GM21528 (cell line): ENCODE results near the gene ADAMTS17.

Source experiments
- ATAC-seq: cut with Tn5 transposase; IDR thresholded peaks from one replicate; pipeline ENCODE4 v1.9.1; 2021; ENCODE audit warnings: mild to moderate bottlenecking, moderate library complexity; ENCODE audit not compliant: unreplicated experiment, low FRiP score

ADAMTS17 gene

DNA sequence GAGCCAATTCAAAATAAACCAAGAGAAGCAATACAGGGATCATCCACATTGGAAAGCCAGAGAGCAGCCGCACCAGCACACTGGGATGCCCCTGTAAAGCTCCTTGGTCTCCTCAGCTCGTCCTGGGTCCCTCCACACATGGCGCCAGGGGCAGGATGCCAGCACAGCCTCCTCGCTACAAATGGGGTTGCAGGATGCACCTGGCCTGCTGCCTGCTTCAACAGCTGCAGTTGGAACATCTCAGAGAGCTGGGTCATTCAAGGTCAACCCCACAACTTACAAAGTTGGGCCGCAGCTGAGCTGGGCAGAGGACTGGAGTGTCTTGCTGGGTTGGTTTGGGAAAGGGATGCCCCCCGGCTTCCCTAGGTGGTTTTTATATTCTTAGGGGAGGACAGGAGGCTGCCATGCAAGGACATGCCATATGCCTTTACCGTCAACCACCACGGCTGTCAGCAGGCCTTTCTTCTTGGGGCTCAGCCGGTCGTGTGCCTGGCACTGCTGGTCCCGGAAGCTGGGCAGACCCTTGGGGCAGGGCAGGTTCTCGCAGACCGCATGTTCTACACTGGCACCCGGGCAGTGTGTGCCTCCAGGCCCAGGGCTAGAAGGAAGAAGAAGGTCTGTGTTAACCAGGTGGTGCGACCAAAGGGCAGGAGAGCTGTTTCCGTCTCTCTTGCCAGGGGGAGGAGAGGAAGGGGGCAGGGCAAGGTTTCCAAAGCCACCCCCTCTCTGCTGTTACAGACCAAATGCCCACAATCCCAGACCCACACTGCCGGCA lies 225.2 kb downstream of the ADAMTS17 start:
- ATAC-seq, result no peak

- ATAC-seq, result no peak
Measured at GRCh38 chr15:100115711-100116090, 226.1 kb downstream of the ADAMTS17 start.

DNA sequence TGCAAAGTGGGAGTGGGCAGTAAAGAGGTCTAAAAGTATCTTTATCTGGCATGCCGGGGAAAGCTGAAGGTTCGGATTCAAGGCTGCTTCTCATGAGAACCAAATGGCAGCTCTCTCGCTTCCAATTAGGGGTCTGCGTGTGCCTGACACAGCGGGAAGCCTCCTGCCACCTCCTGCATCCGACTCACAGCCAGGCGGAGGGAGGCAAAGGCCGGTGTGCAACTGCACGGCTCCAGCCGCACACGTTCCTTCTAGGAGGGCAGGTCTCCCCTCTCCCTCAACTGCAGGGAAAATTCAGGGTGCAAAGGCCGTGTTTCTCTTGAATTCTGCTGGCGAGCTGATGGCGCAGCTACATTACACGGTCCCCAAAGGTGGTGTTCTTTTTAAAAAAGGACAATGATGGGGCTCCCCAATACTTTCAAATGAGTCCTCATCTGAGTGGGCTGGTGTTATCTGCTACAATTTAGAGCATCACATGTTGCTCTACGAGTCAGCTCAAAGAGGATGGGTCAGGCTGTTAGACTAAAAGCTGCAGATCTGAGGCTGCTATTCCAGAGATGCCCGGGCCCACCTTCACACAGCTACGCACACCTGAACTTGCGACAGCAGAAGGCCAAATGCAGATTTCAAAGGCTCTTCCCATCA lies 226.6 kb downstream of the ADAMTS17 start:
- no peak for ATAC-seq

GRCh38 chr15:100114571-100114970 lies 227.2 kb downstream of the ADAMTS17 start:
- no peak for ATAC-seq

DNA sequence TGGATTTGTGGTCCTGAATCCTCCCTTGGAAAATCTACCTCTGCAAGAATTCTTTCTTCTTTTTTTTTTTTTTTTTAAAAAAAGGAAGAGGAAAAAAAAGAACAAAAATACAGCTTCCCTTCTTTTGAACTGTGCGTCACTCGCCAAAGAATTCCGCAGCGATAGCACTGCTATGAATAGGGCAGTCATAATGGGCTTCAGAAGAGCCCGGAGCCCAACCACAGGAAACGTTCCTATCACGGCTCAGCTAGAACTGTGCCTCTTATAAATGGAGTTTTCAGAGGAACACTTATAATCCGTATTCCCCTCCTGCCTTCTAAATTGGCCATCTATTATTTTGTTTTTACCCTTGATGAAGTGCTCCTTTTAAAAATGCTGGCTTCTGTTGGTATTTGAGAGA lies 227.7 kb downstream of the ADAMTS17 start:
- ATAC-seq, result no peak

DNA sequence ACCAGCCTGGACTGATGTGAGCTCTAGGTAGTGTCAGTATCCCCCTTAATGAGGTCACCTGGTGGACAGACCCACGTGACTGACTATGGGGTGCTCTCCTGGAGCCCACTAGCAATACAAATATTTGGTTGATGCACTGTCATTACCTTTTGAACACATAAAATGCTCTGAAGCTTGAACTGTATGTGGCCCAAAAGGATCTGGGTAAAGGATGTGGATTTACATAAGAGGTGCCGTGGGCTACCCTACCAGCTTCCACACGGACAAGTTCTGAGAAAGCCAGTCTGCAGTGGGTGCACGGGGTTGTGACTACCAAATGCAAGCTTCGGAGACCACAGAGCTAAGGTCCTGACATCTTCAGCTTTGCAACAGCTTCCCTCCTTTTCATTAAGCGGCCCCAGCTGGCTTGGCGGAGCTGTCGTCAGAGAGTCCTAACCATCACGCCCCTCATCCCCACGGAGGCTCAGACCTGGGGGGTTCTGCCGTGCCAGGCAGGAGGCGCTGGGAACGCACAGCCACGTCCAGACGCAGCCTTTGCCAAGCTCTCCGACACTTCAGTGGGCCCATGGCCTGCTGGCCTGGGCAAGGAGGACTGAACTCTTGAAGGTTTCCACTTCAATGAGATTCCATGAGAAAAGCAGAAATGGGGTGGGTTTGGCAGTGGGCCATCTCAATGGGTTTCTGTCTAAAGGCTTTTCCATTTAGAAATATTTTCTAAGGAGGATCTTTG lies 228.3 kb downstream of the ADAMTS17 start:
- ATAC-seq, result no peak

GRCh38 chr15:100112636-100113305 lies 229.0 kb downstream of the ADAMTS17 start:
- ATAC-seq, result no peak

DNA sequence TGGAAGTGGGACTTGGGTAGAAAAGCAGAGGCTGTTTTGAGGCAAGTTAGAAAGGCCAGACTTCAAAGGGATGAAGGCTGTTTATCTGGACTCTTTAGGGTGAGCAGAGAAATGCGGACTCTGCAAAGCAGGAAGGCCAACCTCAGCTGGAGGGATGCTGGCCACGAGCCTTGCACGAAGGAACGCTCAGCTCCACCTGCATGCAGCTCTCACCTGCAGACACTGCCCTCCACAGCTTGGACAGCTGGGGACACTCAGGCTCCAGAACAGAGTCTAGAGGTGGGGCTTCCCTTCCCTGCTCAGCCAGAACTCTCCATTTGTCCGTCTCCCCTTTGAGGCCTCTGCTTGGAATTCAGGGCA lies 229.7 kb downstream of the ADAMTS17 start:
- ATAC-seq, result no peak

GRCh38 chr15:100111125-100112060 lies 230.4 kb downstream of the ADAMTS17 start:
- ATAC-seq, result no peak

- ATAC-seq, result no peak
Measured at GRCh38 chr15:100109486-100110035, 232.2 kb downstream of the ADAMTS17 start.

DNA sequence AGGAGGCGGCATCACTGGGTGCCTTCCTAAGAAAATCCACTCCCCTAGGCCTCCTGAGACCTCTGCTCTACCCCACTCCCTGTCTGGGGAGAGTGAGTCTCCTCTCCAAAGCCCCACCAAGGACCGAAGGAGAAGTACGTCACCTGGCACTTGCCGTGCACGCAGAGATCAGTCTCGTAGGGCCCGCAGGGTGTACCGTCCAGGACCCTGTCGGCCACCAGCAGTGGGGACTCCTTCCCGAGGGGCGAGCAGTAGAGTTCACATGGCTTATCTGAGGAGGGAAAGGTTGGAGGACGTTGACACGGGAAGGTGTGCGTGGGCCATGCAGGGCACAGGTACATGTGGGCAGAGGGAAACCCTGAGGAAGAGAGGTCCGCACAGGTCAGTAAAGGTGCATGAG lies 232.9 kb downstream of the ADAMTS17 start:
- no peak for ATAC-seq

DNA sequence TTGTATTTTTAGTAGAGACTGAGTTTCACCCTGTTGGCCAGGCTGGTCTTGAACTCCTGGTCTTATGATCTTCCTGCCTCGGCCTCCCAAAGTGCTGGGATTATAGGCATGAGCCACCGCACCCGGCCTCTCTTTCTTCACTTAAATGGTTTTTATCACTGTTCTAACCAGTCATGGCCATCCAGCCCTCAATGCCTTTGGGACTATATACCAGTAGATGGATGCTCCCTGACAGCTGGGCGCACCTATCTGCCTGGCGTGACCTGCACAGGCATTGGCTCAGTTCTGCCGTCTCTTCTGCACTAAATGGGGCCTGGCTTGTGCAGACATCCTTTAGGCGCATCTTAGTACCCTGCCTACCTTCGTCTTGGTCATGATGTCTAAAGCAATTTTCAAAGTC lies 233.4 kb downstream of the ADAMTS17 start:
- no peak for ATAC-seq

DNA sequence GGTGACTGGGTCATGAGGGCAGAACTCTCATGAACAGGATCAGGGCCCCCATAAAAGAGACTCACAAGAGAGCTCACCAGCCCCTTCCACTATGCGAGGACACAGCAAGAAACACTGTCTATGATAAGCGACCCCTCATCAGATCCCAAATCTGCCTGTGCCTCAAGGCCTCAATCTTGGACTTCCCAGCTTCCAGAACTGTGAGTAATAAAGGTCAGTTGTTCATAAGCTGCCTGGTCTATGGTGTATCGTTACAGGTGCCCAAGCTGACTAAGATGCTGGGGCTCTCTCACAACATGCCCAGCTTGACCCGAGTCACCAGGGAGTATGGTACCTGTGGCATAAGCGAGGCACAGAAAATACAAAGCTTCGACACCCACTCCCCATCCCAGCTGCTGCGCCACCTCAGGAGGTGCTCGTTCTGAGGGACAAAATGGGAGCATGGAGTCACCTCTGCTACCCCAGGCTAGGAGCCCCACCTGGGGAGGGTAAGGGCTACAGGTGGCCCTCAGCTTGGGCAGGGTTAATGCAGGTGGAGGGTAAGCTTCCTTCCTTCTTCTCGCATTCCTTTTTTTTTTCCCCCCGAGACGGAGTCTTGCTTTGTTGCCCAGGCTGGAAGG lies 234.1 kb downstream of the ADAMTS17 start:
- no peak for ATAC-seq

GRCh38 chr15:100107151-100107550 lies 234.6 kb downstream of the ADAMTS17 start:
- ATAC-seq, result no peak

- ATAC-seq, result no peak
Measured at GRCh38 chr15:100106732-100107131, 235.0 kb downstream of the ADAMTS17 start.

DNA sequence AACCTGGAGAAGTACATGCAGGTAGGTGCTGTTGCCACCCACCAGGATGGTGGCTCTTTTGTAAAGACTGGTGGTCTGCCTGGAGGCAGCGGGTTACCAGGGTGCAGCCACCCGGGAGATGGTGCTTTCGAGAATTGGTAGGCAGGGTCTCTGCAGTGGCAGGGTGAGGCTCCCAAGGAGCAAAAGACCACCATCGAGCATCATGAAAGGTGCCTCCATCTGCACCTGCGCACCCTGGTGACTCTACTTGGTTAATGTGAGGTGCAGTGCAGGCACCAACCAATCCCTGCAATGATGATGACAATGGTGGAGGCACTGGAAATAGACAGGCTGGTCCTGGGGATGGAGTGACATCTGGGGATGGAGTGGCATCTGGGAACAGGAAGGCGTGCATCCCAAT lies 236.7 kb downstream of the ADAMTS17 start:
- ATAC-seq, result no peak

GRCh38 chr15:100104245-100104644 lies 237.5 kb downstream of the ADAMTS17 start:
- ATAC-seq, result no peak

DNA sequence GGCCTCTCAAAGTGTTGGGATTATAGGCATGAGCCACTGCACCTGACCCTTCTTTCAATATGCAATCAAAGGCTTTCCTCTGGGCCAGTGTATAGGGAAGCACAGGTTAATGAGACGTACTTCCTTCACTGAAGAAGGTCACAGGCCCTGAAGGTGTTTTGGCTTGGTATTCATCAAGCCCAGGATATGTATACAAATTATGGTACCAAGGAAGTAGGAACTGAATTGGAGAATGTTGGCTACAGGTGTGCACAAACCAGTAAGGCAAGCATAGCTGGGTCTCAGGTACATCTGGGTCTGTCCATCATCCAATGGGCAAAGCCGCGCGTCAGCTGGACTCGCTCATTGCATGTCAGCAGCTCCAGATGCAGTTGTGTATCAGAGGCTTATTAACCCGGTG lies 237.9 kb downstream of the ADAMTS17 start:
- no peak for ATAC-seq

- ATAC-seq, result no peak
Measured at GRCh38 chr15:100101426-100102089, 240.2 kb downstream of the ADAMTS17 start.
